ENCODE measurements around the gene TIAM1. TPM values are rescaled to one million over a fixed set of nuclear protein-coding genes. Genes with fewer than 3 reads are reported as not detected.

TIAM1 gene
- polyA plus RNA-seq, 4 donors: 9.4 to 17.1 (median 13.3) TPM

DNA sequence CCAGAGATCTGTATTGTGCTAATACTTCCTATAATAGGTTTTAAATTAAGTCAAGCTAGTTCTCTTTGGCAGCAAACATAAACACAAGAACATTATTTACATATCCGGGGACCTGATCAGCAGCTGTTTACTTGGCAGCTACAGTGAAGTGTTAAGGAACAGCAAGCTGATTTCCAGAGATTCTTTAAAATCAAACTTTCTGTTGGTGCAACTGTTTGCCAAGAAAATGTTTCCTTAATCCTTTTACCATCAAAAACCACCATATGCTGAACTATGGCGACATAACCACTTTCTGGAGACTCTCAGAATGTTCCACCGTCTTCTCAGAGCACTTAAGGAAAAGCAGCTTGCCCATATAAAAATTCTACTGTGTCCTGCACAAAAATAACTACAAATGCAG is 198.8 kb downstream of the TIAM1 start:
- DNase-seq (ENCODE audit: low read depth in 4 of 4, low spot score in 2 of 4): no peak

- DNase-seq (ENCODE audit: low read depth in 4 of 4, low spot score in 2 of 4): no peak
Observed at GRCh38 chr21:31143036-31143435, 201.0 kb downstream of the TIAM1 start.

DNA sequence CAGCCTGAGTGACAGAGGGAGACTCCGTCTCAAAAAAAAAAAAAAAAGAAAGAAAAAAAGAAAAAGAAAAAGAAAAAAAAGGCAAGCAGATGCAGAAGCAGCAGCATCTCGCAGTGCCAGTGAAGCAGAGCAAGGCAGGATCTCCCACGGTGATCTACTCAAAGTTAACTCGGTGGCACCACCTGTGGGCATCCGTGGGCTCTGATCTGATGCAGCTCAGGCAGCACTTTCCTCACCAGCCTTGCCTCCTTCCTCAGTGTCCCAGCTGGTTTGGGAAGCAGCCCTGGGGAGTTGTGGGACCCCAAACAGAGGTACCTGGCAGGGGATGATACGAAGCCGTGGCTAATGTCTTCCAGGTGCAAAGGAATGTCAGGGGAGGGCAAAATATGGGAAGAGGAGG is 201.5 kb downstream of the TIAM1 start:
- no peak for DNase-seq (ENCODE audit: low read depth in 4 of 4, low spot score in 2 of 4)

DNA sequence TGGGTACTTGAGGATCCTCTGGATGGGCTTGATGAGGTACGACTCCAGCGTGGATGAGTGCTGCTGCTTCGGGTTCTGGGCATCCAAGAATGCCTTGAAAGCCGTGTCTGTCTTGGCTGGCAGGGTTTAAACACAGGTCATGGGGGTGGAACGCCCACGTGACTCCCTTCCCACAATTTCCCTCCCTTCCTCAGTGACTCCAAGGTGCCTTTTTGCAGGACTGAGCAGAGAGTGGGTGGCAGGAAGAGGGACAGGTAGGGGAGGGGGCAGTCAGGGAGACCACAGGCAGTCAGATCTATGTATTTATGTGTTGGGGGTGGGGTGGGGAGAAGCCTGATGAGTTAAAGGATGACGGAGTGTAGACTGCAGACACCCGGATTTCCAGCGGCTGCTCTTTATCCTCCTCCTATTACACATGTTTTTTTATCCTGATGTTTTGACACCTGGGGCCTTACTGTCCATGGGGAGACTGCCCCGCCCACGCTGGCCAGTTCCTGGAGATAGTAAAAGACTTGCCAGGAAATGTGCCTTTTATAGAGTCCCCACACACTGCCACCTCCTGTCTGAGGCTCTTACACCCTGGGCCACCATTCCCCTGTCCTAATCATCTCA is 202.6 kb downstream of the TIAM1 start:
- peak in 1 of 4 donors; percentile 21 for DNase-seq (ENCODE audit: low read depth in 4 of 4, low spot score in 2 of 4)

DNA sequence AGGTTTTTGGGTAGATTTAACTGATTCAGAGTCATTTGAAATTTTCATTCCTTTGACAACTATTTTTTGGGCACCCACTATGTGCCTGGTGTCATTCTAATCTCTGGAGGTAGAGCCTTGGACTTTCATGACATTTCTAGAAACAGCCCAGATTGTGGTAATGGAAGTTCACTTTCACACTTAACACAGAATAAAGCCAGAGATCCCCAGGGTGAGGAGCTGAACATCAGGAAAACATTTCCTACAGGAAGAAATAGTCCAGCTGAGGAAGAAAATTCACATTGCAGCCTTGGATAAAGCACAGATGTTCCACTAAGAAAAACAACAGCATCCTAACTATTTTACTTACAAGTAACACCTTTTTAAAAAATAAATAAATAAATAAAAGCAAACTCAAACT is 203.4 kb downstream of the TIAM1 start:
- DNase-seq (ENCODE audit: low read depth in 4 of 4, low spot score in 2 of 4): no peak

GRCh38 chr21:31140025-31140424 is 204.0 kb downstream of the TIAM1 start:
- no peak for DNase-seq (ENCODE audit: low read depth in 4 of 4, low spot score in 2 of 4)

DNA sequence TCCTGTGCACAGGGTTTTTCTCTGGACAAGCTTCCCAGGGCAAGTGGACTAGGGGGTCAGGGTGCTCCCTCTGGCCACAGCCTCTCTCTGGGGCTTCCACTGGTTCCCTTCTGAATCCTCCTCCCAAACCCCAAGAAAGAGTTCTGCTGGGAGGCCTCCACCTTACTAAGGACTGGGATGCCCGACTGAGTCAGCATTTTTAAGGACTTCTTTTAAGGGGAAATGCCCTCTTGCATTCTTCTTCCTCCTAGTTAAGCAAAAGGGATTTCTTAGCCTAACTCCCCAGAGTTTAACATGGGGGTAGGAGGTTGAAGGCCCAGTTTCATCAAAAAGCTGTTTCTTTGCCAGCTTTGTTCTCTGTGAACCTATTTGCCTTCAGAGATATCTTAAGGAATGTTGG is 206.1 kb downstream of the TIAM1 start:
- no peak for DNase-seq (ENCODE audit: low read depth in 4 of 4, low spot score in 2 of 4)

DNA sequence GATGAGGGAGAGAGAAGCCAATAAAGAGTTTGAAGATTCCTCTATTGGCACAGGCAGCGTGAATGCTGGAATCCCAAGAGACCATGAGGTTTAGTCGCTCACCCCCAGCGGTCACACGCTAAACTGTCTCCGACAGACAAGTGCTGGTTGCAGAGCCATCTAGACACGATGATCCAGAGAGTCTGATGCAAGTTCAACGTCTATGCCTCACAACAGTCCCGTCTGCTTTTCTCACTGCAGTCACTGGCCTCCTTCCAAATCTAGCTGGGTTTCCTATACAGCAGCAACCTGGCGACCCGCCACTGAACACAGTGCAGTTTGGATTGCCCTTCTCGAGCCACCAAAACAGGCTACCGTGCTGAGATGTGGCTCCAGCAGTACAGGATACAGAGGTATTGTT is 207.2 kb downstream of the TIAM1 start:
- DNase-seq (ENCODE audit: low read depth in 4 of 4, low spot score in 2 of 4): no peak

DNA sequence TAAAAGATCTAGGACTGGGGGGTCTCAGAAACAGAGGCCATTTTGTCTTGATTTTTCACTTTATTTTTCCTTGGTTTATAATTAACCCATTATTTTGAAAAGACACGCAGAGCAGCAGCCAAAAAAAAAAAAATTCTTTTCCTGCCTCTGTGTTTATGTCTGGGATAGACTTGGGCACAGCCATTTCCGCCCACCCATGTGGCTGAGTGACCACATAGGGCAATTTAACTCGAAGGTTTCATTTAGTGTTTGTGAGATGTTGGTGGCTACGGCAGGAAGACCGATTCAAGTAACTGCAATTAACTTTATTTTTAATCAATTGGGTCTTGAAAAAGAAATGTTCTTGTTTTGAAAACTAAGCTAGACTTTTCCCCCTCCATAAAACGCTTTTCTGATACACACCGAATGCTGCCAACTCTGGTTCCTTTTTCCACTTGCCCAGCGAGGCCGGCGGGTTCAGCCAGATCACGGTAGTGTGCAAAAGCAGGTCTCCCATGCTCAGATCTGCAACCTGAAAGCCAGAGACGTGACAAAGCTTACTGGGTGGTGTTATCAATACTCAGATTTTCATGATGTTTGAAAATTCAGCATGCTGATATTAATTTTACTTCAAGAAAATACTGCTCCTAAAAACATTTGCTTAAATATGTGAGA is 208.4 kb downstream of the TIAM1 start:
- no peak for DNase-seq (ENCODE audit: low read depth in 4 of 4, low spot score in 2 of 4)

GRCh38 chr21:31133243-31133830 is 210.7 kb downstream of the TIAM1 start:
- DNase-seq (ENCODE audit: low read depth in 4 of 4, low spot score in 2 of 4): no peak

- no peak for DNase-seq (ENCODE audit: low read depth in 4 of 4, low spot score in 2 of 4)
Observed at GRCh38 chr21:31132574-31133242, 211.4 kb downstream of the TIAM1 start.

DNA sequence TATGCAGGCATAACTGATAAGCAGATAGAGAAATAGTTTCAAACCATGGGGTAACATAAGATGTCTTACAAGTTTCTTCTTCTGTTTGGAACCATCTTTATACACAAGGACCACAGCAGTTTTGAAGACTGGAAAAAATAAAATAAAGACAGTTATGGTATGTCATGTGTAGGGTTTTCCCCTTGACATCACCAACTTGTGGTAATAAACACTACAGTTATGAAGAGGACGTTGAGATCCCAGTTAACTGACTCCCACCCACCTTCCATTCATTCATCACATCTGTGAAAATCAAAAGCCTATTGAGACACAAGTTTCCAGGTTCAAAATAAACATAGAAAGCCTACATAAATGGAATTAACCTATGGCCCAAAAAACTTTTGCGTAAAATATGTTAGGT is 213.2 kb downstream of the TIAM1 start:
- no peak for DNase-seq (ENCODE audit: low read depth in 4 of 4, low spot score in 2 of 4)

GRCh38 chr21:31128234-31128633 is 215.8 kb downstream of the TIAM1 start:
- DNase-seq (ENCODE audit: low read depth in 4 of 4, low spot score in 2 of 4): no peak

GRCh38 chr21:31124010-31124409 is 220.1 kb downstream of the TIAM1 start:
- no peak for DNase-seq (ENCODE audit: low read depth in 4 of 4, low spot score in 2 of 4)

DNA sequence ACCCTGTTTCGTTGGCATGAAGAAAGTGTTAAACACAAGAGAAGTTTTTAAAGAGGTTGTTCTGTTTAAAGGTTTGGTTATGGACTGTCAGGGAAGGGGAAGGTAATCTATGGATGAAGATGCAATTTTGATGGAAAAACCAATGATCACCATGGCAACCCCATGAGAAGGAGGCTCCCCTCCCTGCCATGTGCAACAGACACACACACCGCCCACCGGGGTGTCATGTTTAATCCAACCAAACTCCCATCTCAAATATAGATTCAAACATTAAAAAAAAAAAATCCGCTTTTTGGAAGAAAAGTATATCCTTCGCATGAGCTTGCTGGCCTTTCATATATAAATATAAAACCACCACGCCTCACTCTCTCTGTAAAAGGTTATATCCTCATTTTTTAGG is 224.9 kb downstream of the TIAM1 start:
- DNase-seq (ENCODE audit: low read depth in 4 of 4, low spot score in 2 of 4): no peak

- DNase-seq (ENCODE audit: low read depth in 4 of 4, low spot score in 2 of 4): no peak
Observed at GRCh38 chr21:31117128-31117916, 226.7 kb downstream of the TIAM1 start.

DNA sequence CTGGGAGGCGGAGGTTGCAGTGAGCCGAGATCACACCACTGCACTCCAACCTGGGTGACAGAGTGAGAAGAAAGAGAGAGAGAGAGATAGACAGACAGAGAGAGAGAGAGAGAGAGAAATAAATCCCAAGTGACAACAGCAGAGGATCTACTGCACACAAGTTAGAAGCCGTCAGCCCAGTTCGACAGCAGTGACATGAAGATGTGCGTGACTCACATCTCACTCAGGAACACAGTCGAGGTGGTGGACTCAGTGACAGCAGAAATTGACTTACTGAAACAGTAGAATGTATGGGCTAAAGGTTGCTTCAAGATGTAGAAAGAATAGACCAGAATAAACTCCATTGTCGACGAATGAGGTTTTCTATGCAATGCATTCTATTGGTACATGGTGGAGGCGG is 228.8 kb downstream of the TIAM1 start:
- DNase-seq (ENCODE audit: low read depth in 4 of 4, low spot score in 2 of 4): no peak

GRCh38 chr21:31111093-31111492 is 233.0 kb downstream of the TIAM1 start:
- DNase-seq (ENCODE audit: low read depth in 4 of 4, low spot score in 2 of 4): no peak

GRCh38 chr21:31110430-31110829 is 233.6 kb downstream of the TIAM1 start:
- no peak for DNase-seq (ENCODE audit: low read depth in 4 of 4, low spot score in 2 of 4)

GRCh38 chr21:31107871-31108270 is 236.2 kb downstream of the TIAM1 start:
- no peak for DNase-seq (ENCODE audit: low read depth in 4 of 4, low spot score in 2 of 4)

- no peak for DNase-seq (ENCODE audit: low read depth in 4 of 4, low spot score in 2 of 4)
Observed at GRCh38 chr21:31107176-31107785, 236.8 kb downstream of the TIAM1 start.
